T1000 (cell line): ENCODE measurements around the gene OSR1.
"Not testable (repeated sequence)": the region's sequence is repeated elsewhere in the genome, so short reads cannot be mapped to it uniquely, and the experiment has no call there.

Source experiments
- DNase-seq: peaks from one replicate; lab custom pipeline; 2025; ENCODE audit warnings: mixed read lengths; lab: John Stamatoyannopoulos, UW

OSR1 gene

DNA sequence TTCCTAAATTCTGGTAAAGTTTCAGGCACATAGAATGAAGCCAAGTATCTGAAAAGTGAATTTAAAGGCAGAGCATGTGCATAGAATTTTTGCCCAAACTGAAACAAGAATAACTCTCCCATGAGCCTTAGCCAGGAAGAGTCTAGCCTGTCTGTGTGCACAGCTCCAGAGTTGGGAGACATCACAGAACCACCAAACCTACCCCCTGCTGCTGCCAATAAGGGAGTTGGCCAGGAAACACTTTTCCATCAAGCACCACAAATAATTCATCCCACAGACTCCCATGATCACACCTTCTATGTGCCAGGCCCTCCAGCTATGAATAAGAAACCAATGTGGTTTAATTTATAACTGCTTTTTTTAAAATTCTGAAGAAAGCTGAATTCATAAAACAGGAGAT lies 27.0 kb downstream of the OSR1 start:
- no peak for DNase-seq

DNA sequence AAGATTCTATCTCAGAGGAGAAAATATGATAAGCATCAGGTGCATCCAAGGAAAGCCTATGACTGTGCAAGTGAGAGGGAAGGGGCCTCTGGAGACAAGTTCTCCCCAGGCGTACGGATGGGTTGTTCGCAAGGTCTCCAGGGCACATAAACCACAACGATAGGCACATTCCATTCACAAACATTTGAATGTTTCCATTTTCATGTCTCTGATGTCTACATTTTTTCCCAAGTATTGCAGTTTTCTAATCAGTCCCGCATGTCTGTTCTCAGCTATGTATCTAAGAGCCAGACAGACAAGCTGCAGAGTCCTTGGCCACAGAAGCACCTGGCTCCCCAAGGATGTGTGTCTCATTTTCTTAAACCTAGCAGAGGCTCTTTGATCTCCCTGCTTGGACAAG lies 28.0 kb downstream of the OSR1 start:
- no peak for DNase-seq

DNA sequence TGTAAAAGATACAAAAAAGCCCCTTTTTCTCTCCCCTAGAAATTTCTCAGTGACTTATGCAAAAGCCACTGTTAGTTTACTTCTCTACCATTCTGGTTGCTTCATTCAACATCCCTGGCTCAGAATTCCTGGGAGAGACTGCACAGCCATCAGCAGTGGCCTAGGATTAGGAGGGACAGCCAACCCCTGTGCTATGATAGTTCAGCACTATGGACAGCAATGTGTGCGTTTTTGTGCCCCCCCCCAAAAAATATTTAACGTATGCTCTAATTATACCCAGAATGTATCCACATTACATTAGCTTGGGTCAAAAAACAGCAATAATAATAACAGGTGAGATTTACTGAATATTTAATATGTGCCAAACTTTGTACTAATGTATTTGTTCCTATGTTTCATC lies 29.0 kb downstream of the OSR1 start:
- DNase-seq: no peak

DNA sequence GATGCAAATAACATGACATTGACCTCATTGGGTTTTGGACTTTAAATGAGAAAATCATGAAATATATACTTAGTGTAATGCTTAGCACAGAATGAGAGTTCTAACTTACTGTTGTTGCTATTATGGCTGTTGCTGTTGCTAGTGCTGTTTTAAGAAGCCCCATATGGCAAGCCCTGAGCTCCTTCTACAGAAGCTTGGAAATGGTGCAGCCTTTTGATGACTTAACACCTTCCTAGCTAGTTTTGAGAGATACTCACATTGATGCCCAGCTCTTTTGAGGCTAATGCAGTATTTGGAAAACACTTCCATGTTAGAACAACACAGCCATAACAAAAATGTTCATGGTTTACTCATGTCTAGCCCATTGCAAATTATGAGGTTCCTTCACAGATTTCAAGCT lies 30.9 kb downstream of the OSR1 start:
- DNase-seq: no peak

DNA sequence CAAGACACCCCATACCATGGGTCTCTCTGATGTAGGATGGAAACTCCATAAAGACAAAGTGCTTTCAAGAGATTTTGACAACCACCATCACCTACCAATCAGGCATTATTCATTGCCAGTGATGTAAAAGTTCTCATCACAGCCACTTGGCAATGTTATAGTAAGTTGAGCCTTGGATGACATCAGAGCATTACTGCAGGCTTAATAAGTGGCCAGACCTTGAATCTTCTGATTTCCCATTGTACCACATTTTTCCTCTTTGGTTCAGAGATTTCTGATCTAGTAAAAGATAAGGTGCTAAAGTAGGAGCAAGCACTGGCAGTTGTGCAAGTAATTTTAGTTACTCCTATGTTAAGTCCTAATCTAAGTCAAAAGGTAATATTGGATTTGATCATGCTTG lies 36.5 kb downstream of the OSR1 start:
- DNase-seq: no peak

DNA sequence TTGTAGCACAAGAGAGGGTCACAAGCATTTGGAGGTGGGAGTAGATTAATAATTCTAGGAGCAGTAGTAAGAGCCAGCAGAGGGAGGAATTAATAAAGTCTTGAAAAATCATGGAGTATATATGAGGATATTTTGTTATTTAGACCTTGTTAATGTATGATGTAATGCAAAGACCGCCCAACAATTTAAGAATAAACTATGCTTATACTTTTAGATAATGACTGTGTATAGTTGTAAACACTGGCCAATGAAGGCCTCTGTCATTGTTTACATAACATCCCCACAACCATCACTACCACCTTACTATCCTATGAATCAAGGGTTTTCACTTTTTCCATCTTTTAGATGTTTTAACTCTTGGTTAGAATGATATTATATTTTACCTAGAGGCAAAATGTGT lies 37.6 kb downstream of the OSR1 start:
- DNase-seq: no peak

DNA sequence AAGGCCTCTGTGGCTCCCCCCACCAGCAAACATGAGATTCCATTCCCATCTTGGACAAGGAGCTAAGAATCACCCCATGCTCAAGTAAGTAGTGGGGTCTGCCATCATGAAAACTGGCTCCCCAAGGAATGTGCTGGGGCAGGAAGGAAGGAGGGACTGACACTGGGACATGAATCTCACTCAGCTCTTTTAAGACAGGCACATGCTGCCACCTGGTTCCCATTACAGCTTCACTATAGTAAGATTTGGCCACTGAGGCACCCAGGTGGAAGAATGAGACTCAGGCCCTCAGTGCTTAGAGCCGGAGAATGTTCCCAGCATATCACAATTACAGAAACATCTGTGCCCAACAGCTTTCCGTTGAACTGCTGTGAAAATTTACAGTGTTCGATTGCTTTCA lies 38.7 kb downstream of the OSR1 start:
- no peak for DNase-seq

DNA sequence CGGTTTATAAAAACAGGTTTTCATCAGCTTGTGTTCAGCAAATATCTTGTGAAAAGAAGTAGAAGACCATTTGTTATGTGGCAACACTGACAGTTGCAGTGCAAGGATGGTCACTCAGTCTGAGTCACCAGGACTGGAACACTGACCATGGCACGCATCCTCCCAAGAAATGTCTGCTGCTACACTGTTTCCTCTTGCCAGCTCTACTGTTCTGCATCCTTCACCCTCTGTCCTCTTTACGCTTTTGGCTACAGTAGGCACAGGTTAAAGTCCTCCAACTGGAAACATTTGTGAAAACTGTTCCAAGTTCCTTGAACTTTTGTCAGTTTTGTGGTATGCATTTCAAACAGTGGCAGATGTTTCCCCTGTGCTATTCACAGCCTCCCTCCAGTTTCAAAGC lies 39.4 kb downstream of the OSR1 start:
- DNase-seq: no peak

DNA sequence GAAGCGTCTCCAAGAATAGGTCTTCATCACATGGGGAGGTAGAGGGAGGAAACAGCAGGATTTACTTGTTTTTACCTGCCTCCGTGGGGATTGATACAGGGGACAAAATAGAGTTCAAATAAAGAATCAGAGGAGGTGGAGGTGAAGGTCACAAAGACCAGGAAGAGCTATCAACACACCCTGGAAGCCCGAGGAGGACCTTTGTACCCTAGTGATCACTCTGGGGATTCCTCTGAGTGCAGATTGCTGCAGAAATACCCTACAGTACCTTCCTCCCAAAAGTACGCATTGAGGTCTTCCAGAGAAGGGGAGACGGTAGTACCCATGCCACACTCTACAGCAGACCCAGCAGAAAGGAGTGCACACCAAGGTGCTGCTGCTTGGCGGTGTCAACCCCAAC lies 44.9 kb downstream of the OSR1 start:
- no peak for DNase-seq

DNA sequence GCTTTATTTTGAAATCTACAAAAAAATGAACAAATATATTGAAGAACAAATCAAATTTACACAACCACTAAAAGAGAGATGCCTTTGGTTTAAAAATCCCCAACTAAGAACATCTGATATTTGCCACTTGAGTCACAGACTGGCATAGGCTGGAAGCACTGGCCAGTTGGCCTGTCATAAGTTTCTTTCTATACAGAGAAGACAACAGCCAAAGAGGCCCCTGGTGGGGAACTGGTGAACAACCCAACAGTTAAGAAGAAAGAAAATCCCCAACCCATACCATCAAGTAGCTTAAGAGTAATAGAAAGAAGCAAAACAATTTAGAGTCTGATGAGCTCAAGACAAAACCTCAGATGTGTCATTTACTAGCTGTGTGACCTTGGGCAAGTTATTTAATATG lies 45.5 kb downstream of the OSR1 start:
- no peak for DNase-seq

DNA sequence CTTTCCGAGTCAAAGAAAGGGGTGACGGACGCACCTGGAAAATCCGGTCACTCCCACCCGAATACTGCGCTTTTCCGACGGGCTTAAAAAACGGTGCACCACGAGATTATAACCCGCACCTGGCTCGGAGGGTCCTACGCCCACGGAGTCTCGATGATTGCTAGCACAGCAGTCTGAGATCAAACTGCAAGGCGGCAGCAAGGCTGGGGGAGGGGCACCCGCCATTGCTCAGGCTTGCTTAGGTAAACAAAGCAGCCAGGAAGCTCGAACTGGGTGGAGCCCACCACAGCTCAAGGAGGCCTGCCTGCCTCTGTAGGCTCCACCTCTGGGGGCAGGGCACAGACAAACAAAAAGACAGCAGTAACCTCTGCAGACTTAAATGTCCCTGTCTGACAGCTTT lies 52.4 kb downstream of the OSR1 start:
- not testable (repeated sequence) for DNase-seq

DNA sequence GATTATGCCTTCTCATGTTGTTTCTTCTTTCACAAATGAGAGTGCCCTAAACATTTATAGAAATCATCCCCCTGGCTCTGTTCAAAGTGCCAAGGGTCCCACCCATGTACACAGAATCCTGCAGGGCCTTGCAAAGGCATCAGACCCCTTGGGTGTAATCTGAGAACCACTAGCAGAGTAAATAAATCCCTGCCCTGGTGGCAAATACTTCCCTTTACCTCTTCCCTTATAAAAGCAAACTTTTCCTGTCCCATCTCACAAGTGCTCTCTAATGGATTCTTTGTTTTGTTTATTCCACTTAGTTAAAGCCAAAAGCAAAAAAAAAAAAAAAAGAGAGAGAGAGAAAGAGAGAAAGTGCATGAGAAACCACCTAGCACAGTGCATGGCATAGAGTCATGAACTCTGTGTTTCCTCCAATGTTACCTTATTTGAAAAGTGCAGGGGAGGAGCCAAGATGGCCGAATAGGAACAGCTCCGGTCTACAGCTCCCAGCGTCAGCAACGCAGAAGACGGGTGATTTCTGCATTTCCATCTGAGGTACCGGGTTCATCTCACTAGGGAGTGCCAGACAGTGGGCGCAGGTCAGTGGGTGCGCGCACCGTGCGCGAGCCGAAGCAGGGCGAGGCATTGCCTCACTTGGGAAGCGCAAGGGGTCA lies 52.9 kb downstream of the OSR1 start:
- not testable (repeated sequence) for DNase-seq

DNA sequence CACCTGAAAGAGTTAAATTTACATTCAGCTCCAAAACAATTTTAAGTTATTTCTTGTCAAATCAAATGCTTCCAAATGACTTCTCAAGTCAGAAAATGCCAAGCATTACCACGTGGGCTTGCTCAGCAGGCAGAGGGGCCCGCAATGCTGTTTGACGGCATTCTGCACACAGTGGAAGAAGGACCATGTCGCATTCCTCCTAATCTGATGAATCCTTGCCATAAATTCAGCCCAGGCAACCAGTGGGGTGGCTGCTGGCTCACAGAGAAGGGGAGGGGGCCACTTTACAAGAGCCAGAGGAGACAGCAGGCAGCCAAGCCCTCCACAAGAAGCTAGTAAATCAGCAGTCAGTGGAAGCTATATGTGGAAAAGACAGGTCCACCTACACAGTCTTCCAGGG lies 56.7 kb downstream of the OSR1 start:
- DNase-seq: no peak
